Measurements from ENCODE around the gene DOCK10. TPM values are rescaled to one million over a fixed set of nuclear protein-coding genes. Genes with fewer than 3 reads are reported as not detected.

Gene DOCK10
- total RNA-seq, 2 experiments from 2014 or later, result 191 to 198 TPM

DNA sequence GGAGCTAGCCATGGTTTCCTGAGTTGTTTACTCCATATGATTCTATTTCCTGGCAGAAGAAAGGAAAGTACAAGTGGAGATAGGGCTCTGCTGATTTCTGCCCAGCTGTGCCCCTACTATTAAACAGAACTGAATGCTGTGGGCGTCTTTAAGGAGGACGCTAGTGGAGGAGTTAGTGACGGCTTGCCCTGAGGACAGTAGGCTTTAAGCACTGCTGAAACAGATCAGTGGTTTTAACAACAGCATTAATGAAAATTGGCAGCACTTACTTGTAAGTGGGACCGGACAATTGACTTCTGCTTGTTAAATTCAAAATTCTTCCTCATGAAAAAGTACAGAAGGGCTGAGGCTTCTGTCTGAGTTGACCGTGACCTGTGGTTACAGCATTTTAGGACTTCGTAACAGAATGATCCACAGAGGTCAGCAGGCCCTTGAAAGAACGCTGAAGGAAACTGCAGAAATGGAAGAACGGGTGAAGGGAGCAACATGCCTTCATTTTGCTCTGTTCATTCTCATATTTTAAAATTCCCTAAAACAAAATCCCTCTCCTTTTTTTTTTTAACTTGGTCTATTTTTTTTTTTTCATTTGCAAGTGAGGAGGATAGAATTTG, 245.5 kb downstream of the DOCK10 start:
- DNase-seq (no peak), ATAC-seq (no peak)
- H3K9me3 Mint-ChIP-seq, result no peaks in the 10 kb centered on the region
- H3K4me3 Mint-ChIP-seq, result no peak overlapping the region
- H3K27me3 Mint-ChIP-seq, result no peaks in the 10 kb centered on the region
- ChIA-PET CTCF (interaction anchor here (1.0 kb wide), 1 partner anchor 18 kb away, joined by 4 read pairs; no protein-coding TSS in a partner anchor), POLR2A (no interaction called here)
- peak overlapping the region; percentile 36 for H3K27ac Mint-ChIP-seq
- TF ChIP-seq, protein P1, sequence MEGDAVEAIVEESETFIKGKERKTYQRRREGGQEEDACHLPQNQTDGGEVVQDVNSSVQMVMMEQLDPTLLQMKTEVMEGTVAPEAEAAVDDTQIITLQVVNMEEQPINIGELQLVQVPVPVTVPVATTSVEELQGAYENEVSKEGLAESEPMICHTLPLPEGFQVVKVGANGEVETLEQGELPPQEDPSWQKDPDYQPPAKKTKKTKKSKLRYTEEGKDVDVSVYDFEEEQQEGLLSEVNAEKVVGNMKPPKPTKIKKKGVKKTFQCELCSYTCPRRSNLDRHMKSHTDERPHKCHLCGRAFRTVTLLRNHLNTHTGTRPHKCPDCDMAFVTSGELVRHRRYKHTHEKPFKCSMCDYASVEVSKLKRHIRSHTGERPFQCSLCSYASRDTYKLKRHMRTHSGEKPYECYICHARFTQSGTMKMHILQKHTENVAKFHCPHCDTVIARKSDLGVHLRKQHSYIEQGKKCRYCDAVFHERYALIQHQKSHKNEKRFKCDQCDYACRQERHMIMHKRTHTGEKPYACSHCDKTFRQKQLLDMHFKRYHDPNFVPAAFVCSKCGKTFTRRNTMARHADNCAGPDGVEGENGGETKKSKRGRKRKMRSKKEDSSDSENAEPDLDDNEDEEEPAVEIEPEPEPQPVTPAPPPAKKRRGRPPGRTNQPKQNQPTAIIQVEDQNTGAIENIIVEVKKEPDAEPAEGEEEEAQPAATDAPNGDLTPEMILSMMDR (IDR thresholded peaks at IDR 0.05), result no peak
- peaks cover 66% of the 10 kb centered on the region for H3K36me3 Mint-ChIP-seq (ENCODE audit: low read depth)
- intact Hi-C loops (cut with micrococcal nuclease), result loop anchor here (10.0 kb wide), 1 partner anchor 208 kb away; no protein-coding TSS in a partner anchor
- no peaks in the 10 kb centered on the region for H3K4me1 Mint-ChIP-seq (ENCODE audit: low read depth)

- Mint-ChIP-seq H3K27ac (peak overlapping the region; percentile 45), H3K27me3 (no peaks in the 10 kb centered on the region), H3K36me3 (ENCODE audit: low read depth) (peaks cover 56% of the 10 kb centered on the region), H3K4me3 (no peak overlapping the region), H3K9me3 (no peaks in the 10 kb centered on the region), H3K4me1 (ENCODE audit: low read depth) (no peaks in the 10 kb centered on the region)
- ChIA-PET POLR2A (no interaction called here), CTCF (interaction anchor here (0.5 to 1.0 kb wide), 3 partner anchors 16 to 30 kb away, joined by 3 read pairs; no protein-coding TSS in a partner anchor)
- TF ChIP-seq, protein P1 (IDR thresholded peaks at IDR 0.05), result no peak
- DNase-seq (no peak), ATAC-seq (no peak)
- intact Hi-C loops (cut with micrococcal nuclease), result loop anchor here (10.0 kb wide), 1 partner anchor 211 kb away; no protein-coding TSS in a partner anchor
These were observed 248.3 kb downstream of the DOCK10 start for GRCh38 chr2:224793946-224794345.

DNA sequence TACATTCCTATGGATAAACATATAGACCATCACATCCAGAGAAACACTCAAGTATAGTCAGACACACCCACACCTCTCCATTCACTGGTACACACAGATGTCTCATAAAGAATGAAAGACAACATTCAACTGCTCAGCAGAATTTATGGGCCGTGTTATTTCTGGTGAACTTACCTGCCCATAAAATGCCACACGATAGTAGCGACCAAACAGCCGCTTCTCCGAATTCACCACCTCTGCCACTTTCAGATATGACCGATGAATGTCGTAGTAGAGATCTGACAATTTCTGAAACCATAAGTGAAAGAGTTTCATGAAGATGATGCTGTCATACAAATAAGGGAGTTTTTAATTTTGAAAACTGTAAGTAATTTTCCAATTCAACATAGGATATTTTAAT, 255.4 kb downstream of the DOCK10 start:
- ATAC-seq (peak; percentile 17), DNase-seq (no peak)
- Mint-ChIP-seq H3K4me1 (ENCODE audit: low read depth) (peaks cover 6% of the 10 kb centered on the region), H3K36me3 (ENCODE audit: low read depth) (peaks cover 52% of the 10 kb centered on the region), H3K27me3 (no peaks in the 10 kb centered on the region), H3K27ac (peak overlapping the region; percentile 46), H3K4me3 (no peak overlapping the region), H3K9me3 (no peaks in the 10 kb centered on the region)
- TF ChIP-seq, protein P1 (IDR thresholded peaks at IDR 0.05), result no peak
- intact Hi-C loops (cut with micrococcal nuclease), result no loop called here
- ChIA-PET POLR2A (no interaction called here), CTCF (no interaction called here)

GRCh38 chr2:224781400-224781799, 260.9 kb downstream of the DOCK10 start:
- TF ChIP-seq, protein P1 (IDR thresholded peaks at IDR 0.05), result no peak
- Mint-ChIP-seq H3K4me1 (ENCODE audit: low read depth) (peaks cover 6% of the 10 kb centered on the region), H3K4me3 (no peak overlapping the region), H3K9me3 (no peaks in the 10 kb centered on the region), H3K36me3 (ENCODE audit: low read depth) (peaks cover 42% of the 10 kb centered on the region), H3K27me3 (no peaks in the 10 kb centered on the region), H3K27ac (peak overlapping the region; percentile 32)
- DNase-seq (no peak), ATAC-seq (no peak)
- intact Hi-C loops (cut with micrococcal nuclease), result no loop called here
- POLR2A ChIA-PET, result no interaction called here
- CTCF ChIA-PET, result interaction anchor here (0.6 to 1.4 kb wide), 2 partner anchors 9 to 43 kb away, joined by 4 read pairs; no protein-coding TSS in a partner anchor

DNA sequence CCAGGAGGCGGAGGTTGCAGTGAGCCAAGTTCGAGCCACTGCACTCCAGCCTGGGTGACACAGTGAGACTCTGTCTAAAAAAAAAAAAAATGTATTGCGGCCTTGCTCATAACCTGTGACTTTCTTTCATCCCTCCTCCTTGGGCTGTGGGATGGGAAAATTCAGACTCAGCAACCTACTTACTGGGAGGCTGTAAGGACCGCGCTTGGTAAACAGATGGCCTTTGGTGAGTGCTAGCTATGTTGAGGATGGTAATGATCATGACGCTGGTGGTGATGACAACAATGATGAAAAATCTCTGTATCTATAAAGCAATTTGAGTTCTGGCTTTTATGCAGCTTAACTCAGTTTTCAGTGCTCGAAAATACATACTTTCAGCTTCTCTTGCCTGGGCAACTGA, 261.4 kb downstream of the DOCK10 start:
- DNase-seq (no peak), ATAC-seq (no peak)
- ChIA-PET CTCF (interaction anchor here (1.4 kb wide), 1 partner anchor 10 kb away, joined by 4 read pairs; no protein-coding TSS in a partner anchor), POLR2A (no interaction called here)
- Mint-ChIP-seq H3K4me3 (no peak overlapping the region), H3K27ac (peak overlapping the region; percentile 14), H3K27me3 (no peaks in the 10 kb centered on the region), H3K36me3 (ENCODE audit: low read depth) (peaks cover 39% of the 10 kb centered on the region), H3K4me1 (ENCODE audit: low read depth) (peaks cover 6% of the 10 kb centered on the region), H3K9me3 (no peaks in the 10 kb centered on the region)
- intact Hi-C loops (cut with micrococcal nuclease), result no loop called here
- TF ChIP-seq, protein P1 (IDR thresholded peaks at IDR 0.05), result no peak

Data from activated CD8-positive, alpha-beta T cell treated with anti-CD3 and anti-CD28 coated beads for 36 hours (primary cell).